Hypothalamus (tissue), 51 donors: Measurements from ENCODE around the gene GRID1.

Source experiments
- DNase-seq, 51 donors: peaks; one replicate each; lab custom pipeline; 2025; lab: John Stamatoyannopoulos, UW

Gene GRID1

GRCh38 chr10:86221442-86222335, 144.9 kb downstream of the GRID1 start:
- no peak for DNase-seq

- DNase-seq: no peak
Measured at GRCh38 chr10:86220626-86221025, 146.0 kb downstream of the GRID1 start.

- no peak for DNase-seq
Measured at GRCh38 chr10:86219271-86219670, 147.3 kb downstream of the GRID1 start.

GRCh38 chr10:86218842-86219241, 147.8 kb downstream of the GRID1 start:
- DNase-seq: no peak

- DNase-seq: no peak
Measured at GRCh38 chr10:86218160-86218559, 148.4 kb downstream of the GRID1 start.

GRCh38 chr10:86217371-86218080, 149.1 kb downstream of the GRID1 start:
- DNase-seq: peak in 20 of 51 donors; percentile 7 to 61 (median 35)

GRCh38 chr10:86216886-86217285, 149.7 kb downstream of the GRID1 start:
- no peak for DNase-seq

- DNase-seq: no peak
Measured at GRCh38 chr10:86215712-86216111, 150.9 kb downstream of the GRID1 start.

- no peak for DNase-seq
Measured at GRCh38 chr10:86215046-86215445, 151.5 kb downstream of the GRID1 start.

GRCh38 chr10:86213148-86213547, 153.4 kb downstream of the GRID1 start:
- DNase-seq: no peak

GRCh38 chr10:86212391-86212700, 154.2 kb downstream of the GRID1 start:
- no peak for DNase-seq

GRCh38 chr10:86211691-86212390, 154.8 kb downstream of the GRID1 start:
- DNase-seq: no peak

GRCh38 chr10:86210416-86210815, 156.2 kb downstream of the GRID1 start:
- no peak for DNase-seq

- DNase-seq: no peak
Measured at GRCh38 chr10:86209726-86210125, 156.9 kb downstream of the GRID1 start.

GRCh38 chr10:86207226-86207625, 159.4 kb downstream of the GRID1 start:
- DNase-seq: peak in 1 of 51 donors; percentile 17

GRCh38 chr10:86206240-86206579, 160.4 kb downstream of the GRID1 start:
- DNase-seq: no peak

GRCh38 chr10:86205306-86206239, 161.0 kb downstream of the GRID1 start:
- DNase-seq: peak in 1 of 51 donors; percentile 8

- no peak for DNase-seq
Measured at GRCh38 chr10:86204421-86205305, 161.9 kb downstream of the GRID1 start.

GRCh38 chr10:86203162-86203905, 163.3 kb downstream of the GRID1 start:
- no peak for DNase-seq
